Stomach (tissue), 9 donors: ENCODE results near the gene ADAMTSL3. TPM values are rescaled to one million over a fixed set of nuclear protein-coding genes. Genes with fewer than 3 reads are reported as not detected.

Experiments
- DNase-seq, 2 donors: peaks; one replicate each; pipeline versions ENCODE4 v3.0.0 to v3.0.0-alpha.2; 2013 to 2019
- H3K27ac ChIP-seq, 5 donors: fragments of 200-600 bp in 4 of 5; sonication (generic) in 4 of 5; one replicate each; pipeline ENCODE4 v1.5.1; 2013 to 2019; ENCODE audit warnings: mild to moderate bottlenecking in 1 of 5, moderate library complexity in 1 of 5
- H3K27me3 ChIP-seq, 3 donors: fragments of 200-600 bp; sonication (generic); one replicate each; pipeline ENCODE4 v1.5.1; 2017 to 2019; ENCODE audit warnings: mixed run types in 1 of 3
- H3K36me3 ChIP-seq, 4 donors: fragments of 200-600 bp; sonication (generic); 1 replicate in 3 of 4; 2 replicates in 1 of 4; pipeline ENCODE4 v1.5.1; 2016 to 2019
- H3K4me1 ChIP-seq, 4 donors: fragments of 200-600 bp; sonication (generic); one replicate each; pipeline ENCODE4 v1.5.1; 2016 to 2019
- H3K4me3 ChIP-seq, 4 donors: fragments of 200-600 bp; sonication (generic) in 3 of 4; one replicate each; pipeline ENCODE4 v1.5.1; 2016 to 2019; ENCODE audit warnings: mild to moderate bottlenecking in 1 of 4
- H3K9me3 ChIP-seq, 4 donors: fragments of 200-600 bp; sonication (generic); one replicate each; pipeline ENCODE4 v1.5.1; 2016 to 2019
- CTCF ChIP-seq, 7 experiments: fragments of 450-650 bp in 4 of 7; fragments of 200-600 bp in 3 of 7; sonication (generic) in 3 of 7; IDR thresholded peaks; one replicate each; pipeline ENCODE4 v1.5.1; 2016 to 2019; ENCODE audit warnings: antibody characterized with exemption in 7 of 7, control low read depth in 2 of 7, mild to moderate bottlenecking in 1 of 7
- EP300 ChIP-seq: sonication (generic); formaldehyde crosslinking; IDR thresholded peaks from one replicate; pipeline ENCODE4 v1.6.1; 2017; ENCODE audit warnings: antibody characterized with exemption
- POLR2A ChIP-seq, 4 donors: fragments of 450-650 bp; IDR thresholded peaks; one replicate each; pipeline ENCODE4 v1.6.1; 2016; ENCODE audit warnings: antibody characterized with exemption in 4 of 4, control low read depth in 2 of 4, mild to moderate bottlenecking in 1 of 4, moderate library complexity in 1 of 4
- POLR2AphosphoS5 ChIP-seq, 3 donors: sonication (generic); formaldehyde crosslinking; IDR thresholded peaks; one replicate each; pipeline ENCODE4 v1.6.1; 2016; ENCODE audit warnings: antibody characterized with exemption in 3 of 3
- WGBS, 5 donors: extraction: QIAGEN DNeasy Blood & Tissue Kit in 3 of 5; methylation state at CpG; one replicate each; pipeline versions ENCODE4 v1.1.5 to v1.1.7; 2013 to 2018; 5-methylcytosine and 5-hydroxymethylcytosine counted together
- intact Hi-C: fragments of 100-400 bp; cut with DNase I; formaldehyde crosslinking; loops from one replicate; pipeline ENCODE4 v1.15.1; 2023; ENCODE audit warnings: low total_unique reads
- polyA plus RNA-seq, 3 donors: library from polyadenylated mRNA; stranded (reverse); fragments of 200-250 nt; gene quantifications; one replicate each; pipeline ENCODE4 v1.2.3, GENCODE V29; 2013
- total RNA-seq, 5 donors: library from RNA; depleted of rRNA; stranded (reverse); fragments of >200 nt; gene quantifications; one replicate each; pipeline versions ENCODE4 v1.1.0 to v1.2.3, GENCODE V29; 2014 to 2016
- donor health status: healthy with polysubstance abuse.
- donor health status: Bipolar disorder and iron deficiency.
- donor health status: healthy.

ADAMTSL3 gene
- total and polyA plus RNA-seq, 8 donors: 1.1 to 54.9 (median 6.0) TPM

- no peaks in the 10 kb centered on the region for H3K4me1 ChIP-seq
- no peak overlapping the region for H3K4me3 ChIP-seq
- intact Hi-C loops: no loop called here
- H3K9me3 ChIP-seq: peaks cover 0 to 11% (median 8%) of the 10 kb centered on the region in 4 donors
- H3K36me3 ChIP-seq: peaks cover 0 to 14% (median 11%) of the 10 kb centered on the region in 4 donors
- WGBS, 5 donors: 77 to 90% (median 83%) methylated on average over 3 of the region's 3 CpGs; no CpG with 5 or more reads in 1 of the 5 donors
- no peak for TF ChIP-seq POLR2AphosphoS5 (IDR thresholded peaks at IDR 0.05)
- no peak for TF ChIP-seq CTCF (IDR thresholded peaks at IDR 0.05)
- no peak for TF ChIP-seq EP300
- TF ChIP-seq POLR2A (IDR thresholded peaks at IDR 0.05): no peak
- no peaks in the 10 kb centered on the region for H3K27me3 ChIP-seq
- DNase-seq: no peak
- H3K27ac ChIP-seq: no peak overlapping the region
These were observed 324.7 kb downstream of the ADAMTSL3 start for GRCh38 chr15:83978588-83978987.

- Histone ChIP-seq H3K36me3 (peaks cover 0 to 13% (median 10%) of the 10 kb centered on the region in 4 donors), H3K4me3 (no peak overlapping the region), H3K27ac (no peak overlapping the region), H3K4me1 (no peaks in the 10 kb centered on the region), H3K27me3 (no peaks in the 10 kb centered on the region), H3K9me3 (peaks cover 0 to 11% (median 8%) of the 10 kb centered on the region in 4 donors)
- intact Hi-C loops: no loop called here
- DNase-seq: no peak
- 83 to 92% (median 85%) methylated on average over 4 of the region's 4 CpGs for WGBS, 5 donors
- TF ChIP-seq POLR2AphosphoS5 (IDR thresholded peaks at IDR 0.05) (no peak), CTCF (IDR thresholded peaks at IDR 0.05) (no peak), POLR2A (IDR thresholded peaks at IDR 0.05) (no peak), EP300 (no peak)
These were observed 326.7 kb downstream of the ADAMTSL3 start for GRCh38 chr15:83980637-83981036.

GRCh38 chr15:83982748-83983147, 328.8 kb downstream of the ADAMTSL3 start:
- no peak for DNase-seq
- TF ChIP-seq EP300: no peak
- no peak for TF ChIP-seq POLR2AphosphoS5 (IDR thresholded peaks at IDR 0.05)
- TF ChIP-seq CTCF (IDR thresholded peaks at IDR 0.05): no peak
- 91 to 94% (median 91%) methylated on average over 6 of the region's 6 CpGs for WGBS, 5 donors
- Histone ChIP-seq H3K36me3 (peaks cover 0 to 10% (median 9%) of the 10 kb centered on the region in 4 donors), H3K27me3 (no peaks in the 10 kb centered on the region), H3K4me1 (no peaks in the 10 kb centered on the region), H3K9me3 (no peaks in the 10 kb centered on the region), H3K4me3 (no peak overlapping the region), H3K27ac (no peak overlapping the region)
- intact Hi-C loops: no loop called here

GRCh38 chr15:83983634-83984458, 329.9 kb downstream of the ADAMTSL3 start:
- no peak overlapping the region for H3K4me3 ChIP-seq
- H3K9me3 ChIP-seq: no peaks in the 10 kb centered on the region
- no peak for TF ChIP-seq POLR2AphosphoS5 (IDR thresholded peaks at IDR 0.05)
- TF ChIP-seq POLR2A (IDR thresholded peaks at IDR 0.05): no peak
- TF ChIP-seq EP300: no peak
- no peak for TF ChIP-seq CTCF (IDR thresholded peaks at IDR 0.05)
- WGBS, 5 donors: 56 to 65% (median 60%) methylated on average over 4 of the region's 4 CpGs
- H3K27me3 ChIP-seq: no peaks in the 10 kb centered on the region
- H3K4me1 ChIP-seq: no peaks in the 10 kb centered on the region
- DNase-seq: no peak
- intact Hi-C loops: no loop called here
- peaks cover 0 to 10% (median 9%) of the 10 kb centered on the region in 4 donors for H3K36me3 ChIP-seq
- H3K27ac ChIP-seq: no peak overlapping the region
